GM23338 (cell line): ENCODE data around the gene GNL2.

ENCODE experiments used
- CREB1 ChIP-seq: fragments of 250-450 bp; sonication (Bioruptor Pico); IDR thresholded peaks from 2 replicates; pipeline ENCODE4 v1.5.0; 2020; ENCODE audit warnings: low read depth, mild to moderate bottlenecking, moderate library complexity
- EZH2 ChIP-seq: fragments of 200-600 bp; sonication (generic); IDR thresholded peaks from one replicate; pipeline ENCODE4 v1.8.0; 2017; ENCODE audit warnings: antibody characterized with exemption, mild to moderate bottlenecking, low read depth; ENCODE audit not compliant: unreplicated experiment
- REST ChIP-seq: IDR thresholded peaks from one replicate; pipeline ENCODE4 v1.6.1; 2018; ENCODE audit warnings: antibody characterized with exemption; ENCODE audit not compliant: unreplicated experiment
- ZNF331 ChIP-seq: fragments of 250-450 bp; sonication (Bioruptor Pico); IDR thresholded peaks from 2 replicates; pipeline ENCODE4 v1.5.0; 2020; ENCODE audit warnings: low read depth, mild to moderate bottlenecking, moderate library complexity
- TF ChIP-seq, protein P1 (sequence below), 2 experiments: fragments of 200-600 bp in 1 of 2; sonication (generic) in 1 of 2; conservative IDR thresholded peaks; 2 replicates each; pipeline versions ENCODE4 v1.5.1 to v1.6.1; 2016 to 2017; ENCODE audit warnings: antibody characterized with exemption in 2 of 2, low read depth in 2 of 2, mild to moderate bottlenecking in 2 of 2, moderate library complexity in 1 of 2
- TF ChIP-seq, protein P2 (sequence below): IDR thresholded peaks from 2 replicates; pipeline ENCODE4 v1.6.1; 2016; ENCODE audit warnings: antibody characterized with exemption

DNA sequence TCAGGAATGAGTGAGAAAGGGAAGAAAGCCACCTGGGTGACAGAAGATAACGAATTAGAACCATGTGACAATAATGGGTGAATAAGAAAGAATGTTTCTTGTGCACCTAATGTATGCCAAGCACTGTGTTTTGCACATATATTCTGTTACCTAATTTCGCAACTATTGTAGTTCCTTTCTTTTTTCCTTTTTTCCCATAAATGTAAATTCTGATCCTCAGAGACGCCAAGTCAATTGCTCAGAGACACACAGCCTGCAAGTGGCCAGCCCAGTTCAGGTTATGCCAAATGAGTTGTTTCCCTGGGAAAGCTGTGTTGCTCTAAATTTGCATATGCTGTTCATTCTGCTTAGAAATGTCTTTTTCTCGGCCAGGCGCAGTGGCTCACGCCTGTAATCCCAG is 40.7 kb upstream of the GNL2 start:
- TF ChIP-seq, protein P1, sequence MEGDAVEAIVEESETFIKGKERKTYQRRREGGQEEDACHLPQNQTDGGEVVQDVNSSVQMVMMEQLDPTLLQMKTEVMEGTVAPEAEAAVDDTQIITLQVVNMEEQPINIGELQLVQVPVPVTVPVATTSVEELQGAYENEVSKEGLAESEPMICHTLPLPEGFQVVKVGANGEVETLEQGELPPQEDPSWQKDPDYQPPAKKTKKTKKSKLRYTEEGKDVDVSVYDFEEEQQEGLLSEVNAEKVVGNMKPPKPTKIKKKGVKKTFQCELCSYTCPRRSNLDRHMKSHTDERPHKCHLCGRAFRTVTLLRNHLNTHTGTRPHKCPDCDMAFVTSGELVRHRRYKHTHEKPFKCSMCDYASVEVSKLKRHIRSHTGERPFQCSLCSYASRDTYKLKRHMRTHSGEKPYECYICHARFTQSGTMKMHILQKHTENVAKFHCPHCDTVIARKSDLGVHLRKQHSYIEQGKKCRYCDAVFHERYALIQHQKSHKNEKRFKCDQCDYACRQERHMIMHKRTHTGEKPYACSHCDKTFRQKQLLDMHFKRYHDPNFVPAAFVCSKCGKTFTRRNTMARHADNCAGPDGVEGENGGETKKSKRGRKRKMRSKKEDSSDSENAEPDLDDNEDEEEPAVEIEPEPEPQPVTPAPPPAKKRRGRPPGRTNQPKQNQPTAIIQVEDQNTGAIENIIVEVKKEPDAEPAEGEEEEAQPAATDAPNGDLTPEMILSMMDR (conservative IDR thresholded peaks at IDR 0.05; ENCODE audit: low read depth in 2 of 2), result no peak
- TF ChIP-seq REST, result no peak
- peak; percentile 43 for TF ChIP-seq EZH2
- TF ChIP-seq, protein P2, sequence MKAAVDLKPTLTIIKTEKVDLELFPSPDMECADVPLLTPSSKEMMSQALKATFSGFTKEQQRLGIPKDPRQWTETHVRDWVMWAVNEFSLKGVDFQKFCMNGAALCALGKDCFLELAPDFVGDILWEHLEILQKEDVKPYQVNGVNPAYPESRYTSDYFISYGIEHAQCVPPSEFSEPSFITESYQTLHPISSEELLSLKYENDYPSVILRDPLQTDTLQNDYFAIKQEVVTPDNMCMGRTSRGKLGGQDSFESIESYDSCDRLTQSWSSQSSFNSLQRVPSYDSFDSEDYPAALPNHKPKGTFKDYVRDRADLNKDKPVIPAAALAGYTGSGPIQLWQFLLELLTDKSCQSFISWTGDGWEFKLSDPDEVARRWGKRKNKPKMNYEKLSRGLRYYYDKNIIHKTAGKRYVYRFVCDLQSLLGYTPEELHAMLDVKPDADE, result no peak
- no peak for TF ChIP-seq ZNF331
- TF ChIP-seq CREB1, result no peak
